ENCODE measurements around the gene FANCC. TPM values are rescaled to one million over a fixed set of nuclear protein-coding genes. Genes with fewer than 3 reads are reported as not detected.

FANCC gene
- total and polyA plus RNA-seq, 12 donors = 1.9 to 6.1 (median 3.3) TPM

- H3K4me1 ChIP-seq (replicated peaks in 1 of 2) = no peaks in the 10 kb centered on the region
- TF ChIP-seq POLR2A (IDR thresholded peaks at IDR 0.05) = no peak
- no peak for TF ChIP-seq CTCF (IDR thresholded peaks at IDR 0.05)
- H3K27ac ChIP-seq = no peak overlapping the region
- intact Hi-C loops (cut with DNase I) = no loop called here
- no peak for DNase-seq
- H3K27me3 ChIP-seq = no peaks in the 10 kb centered on the region
- H3K36me3 ChIP-seq (replicated peaks in 1 of 2) = no peaks in the 10 kb centered on the region
- 94 to 98% (median 96%) methylated on average over 5 of the region's 5 CpGs for WGBS, 4 donors
- no peak overlapping the region for H3K4me3 ChIP-seq
- H3K9me3 ChIP-seq (replicated peaks in 1 of 3) = no peaks in the 10 kb centered on the region
Observed at GRCh38 chr9:95239071-95239470, 78.4 kb downstream of the FANCC start.

GRCh38 chr9:95237336-95237735 lies 80.2 kb downstream of the FANCC start:
- WGBS, 4 donors = 93 to 97% (median 94%) methylated on average over 7 of the region's 7 CpGs
- Histone ChIP-seq H3K27me3 (no peaks in the 10 kb centered on the region), H3K4me1 (replicated peaks in 1 of 2) (no peaks in the 10 kb centered on the region), H3K9me3 (replicated peaks in 1 of 3) (no peaks in the 10 kb centered on the region), H3K36me3 (replicated peaks in 1 of 2) (no peaks in the 10 kb centered on the region), H3K4me3 (no peak overlapping the region), H3K27ac (no peak overlapping the region)
- intact Hi-C loops (cut with DNase I) = no loop called here
- DNase-seq = no peak
- TF ChIP-seq CTCF (IDR thresholded peaks at IDR 0.05) = no peak
- no peak for TF ChIP-seq POLR2A (IDR thresholded peaks at IDR 0.05)

- 95 to 97% (median 96%) methylated on average over 4 to 6 of the region's 6 CpGs for WGBS, 4 donors
- TF ChIP-seq POLR2A (IDR thresholded peaks at IDR 0.05) (no peak), CTCF (IDR thresholded peaks at IDR 0.05) (no peak)
- H3K36me3 ChIP-seq (replicated peaks in 1 of 2) = no peaks in the 10 kb centered on the region
- H3K27me3 ChIP-seq = no peaks in the 10 kb centered on the region
- intact Hi-C loops (cut with DNase I) = no loop called here
- DNase-seq = no peak
- H3K27ac ChIP-seq = no peak overlapping the region
- peaks cover 0 to 4% (median 0%) of the 10 kb centered on the region in 3 donors for H3K9me3 ChIP-seq (replicated peaks in 1 of 3)
- H3K4me1 ChIP-seq (replicated peaks in 1 of 2) = no peaks in the 10 kb centered on the region
- no peak overlapping the region for H3K4me3 ChIP-seq
Observed at GRCh38 chr9:95230046-95230445, 87.5 kb downstream of the FANCC start.

DNA sequence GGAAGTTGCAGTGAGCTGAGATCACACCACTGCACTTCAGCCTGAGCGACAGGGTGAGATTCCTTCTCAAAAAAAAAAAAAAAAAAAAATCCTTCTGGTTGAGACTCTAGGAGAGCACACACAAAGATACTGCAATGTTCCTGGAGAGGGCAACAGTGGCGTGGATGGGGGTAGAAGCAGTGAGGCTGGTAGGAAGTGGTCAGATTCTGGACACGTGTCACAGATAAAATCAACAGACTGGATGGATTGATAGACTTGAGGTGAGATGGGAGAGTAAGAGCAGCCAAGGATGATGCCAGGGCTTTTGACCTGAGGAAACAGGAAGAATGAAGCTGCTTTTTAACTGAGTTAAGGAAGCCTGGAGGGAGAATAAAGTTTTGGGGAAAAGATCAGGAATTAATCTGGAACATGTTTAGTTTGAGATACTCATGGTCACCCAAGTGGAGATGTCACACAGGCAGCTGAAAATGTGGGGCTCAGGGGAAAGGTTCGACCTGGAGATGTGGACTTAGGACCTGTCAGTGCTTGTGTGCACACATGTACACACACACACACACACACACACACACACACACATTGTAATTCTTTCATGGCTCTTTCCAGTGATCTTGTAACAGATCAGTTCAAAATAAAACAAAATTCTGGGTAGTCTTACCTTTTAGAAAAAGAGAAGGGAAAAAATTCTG lies 88.1 kb downstream of the FANCC start:
- H3K36me3 ChIP-seq (replicated peaks in 1 of 2) = no peaks in the 10 kb centered on the region
- intact Hi-C loops (cut with DNase I) = no loop called here

More for the DNA sequence above, 88.1 kb downstream of the FANCC start:
- Histone ChIP-seq H3K27ac (no peak overlapping the region), H3K4me3 (no peak overlapping the region), H3K4me1 (replicated peaks in 1 of 2) (no peaks in the 10 kb centered on the region), H3K27me3 (no peaks in the 10 kb centered on the region), H3K9me3 (replicated peaks in 1 of 3) (peaks cover 0 to 4% (median 0%) of the 10 kb centered on the region in 3 donors)
- 88 to 96% (median 93%) methylated on average over 4 of the region's 4 CpGs for WGBS, 4 donors
- TF ChIP-seq CTCF (IDR thresholded peaks at IDR 0.05) (no peak), POLR2A (IDR thresholded peaks at IDR 0.05) (no peak)
- DNase-seq = no peak
